ENCODE results near the gene TRIM26.

- TF ChIP-seq CTCF (IDR thresholded peaks at IDR 0.05) (no peak), POLR2AphosphoS5 (IDR thresholded peaks at IDR 0.05) (no peak), POLR2A (IDR thresholded peaks at IDR 0.05; ENCODE audit: low read depth) (no peak), EP300 (IDR thresholded peaks at IDR 0.05) (no peak)
Observed at GRCh38 chr6:30163918-30164654, 49.1 kb downstream of the TRIM26 start.

All from esophagus muscularis mucosa (tissue), 4 donors.